ENCODE measurements around the gene PPP1R13B.

PPP1R13B gene

GRCh38 chr14:103847451-103848174 lies at the start of gene PPP1R13B:
Gene PPP1R13B (minus strand): TSS chr14:103847575. CDS start chr14:103847307, 268 bp downstream.
- ChIA-PET POLR2A (ENCODE audit: low non-redundant PET) (no interaction called here), CTCF (no interaction called here)
- peak within 1 kb of the TSS; percentile 88 for H3K27ac ChIP-seq
- TF ChIP-seq CTCF (conservative IDR thresholded peaks at IDR 0.05; ENCODE audit: low read depth), result no peak
- DNase-seq (ENCODE audit: low spot score), result peak; percentile 97

GRCh38 chr14:103896578-103896977 lies 49.2 kb upstream of the PPP1R13B start:
- H3K27ac ChIP-seq, result no peak overlapping the region
- TF ChIP-seq CTCF (conservative IDR thresholded peaks at IDR 0.05; ENCODE audit: low read depth), result no peak
- no peak for DNase-seq (ENCODE audit: low spot score)
- ChIA-PET CTCF (interaction anchor here (2.1 kb wide), 1 partner anchor 14 kb away, joined by 7 read pairs; no protein-coding TSS in a partner anchor), POLR2A (ENCODE audit: low non-redundant PET) (no interaction called here)

- H3K27ac ChIP-seq, result no peak overlapping the region
- CTCF ChIA-PET, result no interaction called here
- POLR2A ChIA-PET (ENCODE audit: low non-redundant PET), result no interaction called here
- no peak for DNase-seq (ENCODE audit: low spot score)
- no peak for TF ChIP-seq CTCF (conservative IDR thresholded peaks at IDR 0.05; ENCODE audit: low read depth)
Measured at GRCh38 chr14:103894723-103895059, 47.3 kb upstream of the PPP1R13B start.

- no peak for TF ChIP-seq CTCF (conservative IDR thresholded peaks at IDR 0.05; ENCODE audit: low read depth)
- no peak overlapping the region for H3K27ac ChIP-seq
- ChIA-PET POLR2A (ENCODE audit: low non-redundant PET) (no interaction called here), CTCF (no interaction called here)
- no peak for DNase-seq (ENCODE audit: low spot score)
Measured at GRCh38 chr14:103894034-103894722, 46.8 kb upstream of the PPP1R13B start.

GRCh38 chr14:103892247-103892646 lies 44.9 kb upstream of the PPP1R13B start:
- no peak for DNase-seq (ENCODE audit: low spot score)
- ChIA-PET POLR2A (ENCODE audit: low non-redundant PET) (no interaction called here), CTCF (no interaction called here)
- TF ChIP-seq CTCF (conservative IDR thresholded peaks at IDR 0.05; ENCODE audit: low read depth), result no peak
- no peak overlapping the region for H3K27ac ChIP-seq

GRCh38 chr14:103891667-103892215 lies 44.4 kb upstream of the PPP1R13B start:
- TF ChIP-seq CTCF (conservative IDR thresholded peaks at IDR 0.05; ENCODE audit: low read depth), result no peak
- peak overlapping the region; percentile 35 for H3K27ac ChIP-seq
- DNase-seq (ENCODE audit: low spot score), result no peak
- CTCF ChIA-PET, result interaction anchor here (0.6 kb wide), 1 partner anchor 673 kb away, joined by 3 read pairs; no protein-coding TSS in a partner anchor
- POLR2A ChIA-PET (ENCODE audit: low non-redundant PET), result no interaction called here
